SH-SY5Y (cell line): ENCODE data around the gene EDDM3A.

Source experiments
- GATA2 ChIP-seq: IDR thresholded peaks from 2 replicates; pipeline ENCODE4 v1.6.1; 2011; ENCODE audit warnings: mild to moderate bottlenecking, low read depth, low read length
- GATA3 ChIP-seq: IDR thresholded peaks from 2 replicates; pipeline ENCODE4 v1.6.1; 2011; ENCODE audit warnings: low read depth, mild to moderate bottlenecking, low read length, moderate library complexity

GRCh38 chr14:20791187-20791586, 45.5 kb downstream of the EDDM3A start:
- TF ChIP-seq GATA2 (no peak), GATA3 (no peak)
